CD14-positive monocyte (primary cell): ENCODE measurements around the gene SMYD3. TPM values are rescaled to one million over a fixed set of nuclear protein-coding genes. Genes with fewer than 3 reads are reported as not detected.

ENCODE experiments used
- DNase-seq, 3 donors: peaks; one replicate each; pipeline ENCODE4 v3.0.0-alpha.2; 2011 to 2022
- H2AFZ ChIP-seq: 2 replicates; pipeline ENCODE4 v1.6.0; 2012; ENCODE audit warnings: mild to moderate bottlenecking, low read depth, low read length, inconsistent platforms; ENCODE audit not compliant: insufficient read depth, poor library complexity, severe bottlenecking
- H3K27ac ChIP-seq, 2 donors: 1 replicate in 1 of 2; 2 replicates in 1 of 2; pipeline ENCODE4 v1.5.1; 2012 to 2013; ENCODE audit warnings: low read length in 2 of 2, control low read depth in 1 of 2, inconsistent platforms in 1 of 2, low read depth in 1 of 2, mild to moderate bottlenecking in 1 of 2
- H3K27me3 ChIP-seq, 2 donors: one replicate each; pipeline versions ENCODE4 v1.6.0 to v1.6.1; 2011 to 2013; ENCODE audit warnings: low read length in 2 of 2; ENCODE audit not compliant: control insufficient read depth in 2 of 2, insufficient read depth in 2 of 2
- H3K36me3 ChIP-seq, 2 donors: replicated peaks in 1 of 2; 1 replicate in 1 of 2; 2 replicates in 1 of 2; pipeline versions ENCODE4 v1.5.1 to v1.6.1; 2012 to 2013; ENCODE audit warnings: low read length in 2 of 2, control low read depth in 1 of 2, inconsistent platforms in 1 of 2, mild to moderate bottlenecking in 1 of 2; ENCODE audit not compliant: insufficient read depth in 2 of 2, control insufficient read depth in 1 of 2
- H3K4me1 ChIP-seq, 2 donors: 1 replicate in 1 of 2; 2 replicates in 1 of 2; pipeline versions ENCODE4 v1.5.1 to v1.6.1; 2012 to 2013; ENCODE audit warnings: low read length in 2 of 2, control low read depth in 1 of 2, inconsistent platforms in 1 of 2, mild to moderate bottlenecking in 1 of 2, moderate library complexity in 1 of 2; ENCODE audit not compliant: insufficient read depth in 2 of 2, control insufficient read depth in 1 of 2
- H3K4me2 ChIP-seq: replicated peaks from 2 replicates; pipeline ENCODE3; 2012; ENCODE audit warnings: low read length, moderate library complexity, mild to moderate bottlenecking; ENCODE audit not compliant: poor library complexity, severe bottlenecking; ENCODE audit errors: extremely low read depth
- H3K4me3 ChIP-seq, 3 experiments: fragments of 200-600 bp in 1 of 3; sonication (generic) in 1 of 3; replicated peaks in 1 of 3; 1 replicate in 2 of 3; 2 replicates in 1 of 3; pipeline ENCODE4 v1.5.1; 2011 to 2013; ENCODE audit warnings: low read length in 3 of 3, mild to moderate bottlenecking in 3 of 3, control low read depth in 2 of 3, low read depth in 2 of 3, inconsistent platforms in 1 of 3, moderate library complexity in 1 of 3
- H3K79me2 ChIP-seq: 2 replicates; pipeline ENCODE4 v1.6.0; 2012; ENCODE audit warnings: mild to moderate bottlenecking, control low read depth, inconsistent platforms, low read length, moderate library complexity; ENCODE audit not compliant: insufficient read depth
- H3K9ac ChIP-seq: 2 replicates; pipeline ENCODE4 v1.6.0; 2017; ENCODE audit warnings: low read length, mild to moderate bottlenecking; ENCODE audit not compliant: insufficient read depth, poor library complexity, severe bottlenecking
- H3K9me3 ChIP-seq, 2 donors: replicated peaks in 1 of 2; 1 replicate in 1 of 2; 2 replicates in 1 of 2; pipeline versions ENCODE4 v1.5.1 to v1.6.1; 2012 to 2013; ENCODE audit warnings: low read length in 2 of 2, control low read depth in 1 of 2; ENCODE audit not compliant: control insufficient read depth in 1 of 2, insufficient read depth in 1 of 2
- H4K20me1 ChIP-seq: 2 replicates; pipeline ENCODE4 v1.6.0; 2012; ENCODE audit warnings: mild to moderate bottlenecking, low read length, control low read depth, moderate library complexity; ENCODE audit not compliant: insufficient read depth
- H3K27ac Mint-ChIP-seq, 7 donors: one replicate each; pipeline ENCODE4 v1.8.0; 2020; ENCODE audit warnings: mild to moderate bottlenecking in 7 of 7, mixed read lengths in 7 of 7, moderate library complexity in 6 of 7, inconsistent platforms in 2 of 7
- H3K27me3 Mint-ChIP-seq, 3 donors: one replicate each; pipeline ENCODE4 v1.8.0; 2021 to 2022; ENCODE audit warnings: low read depth in 3 of 3, mild to moderate bottlenecking in 3 of 3, mixed read lengths in 3 of 3, moderate library complexity in 3 of 3, inconsistent platforms in 1 of 3
- H3K36me3 Mint-ChIP-seq, 2 donors: one replicate each; pipeline ENCODE4 v1.8.0; 2020; ENCODE audit warnings: mixed read lengths in 2 of 2, inconsistent platforms in 1 of 2, mild to moderate bottlenecking in 1 of 2
- H3K4me1 Mint-ChIP-seq: one replicate; pipeline ENCODE4 v1.8.0; 2020; ENCODE audit warnings: mild to moderate bottlenecking, mixed read lengths
- H3K4me3 Mint-ChIP-seq, 2 donors: one replicate each; pipeline ENCODE4 v1.8.0; 2020; ENCODE audit warnings: mild to moderate bottlenecking in 2 of 2, mixed read lengths in 2 of 2, moderate library complexity in 1 of 2
- H3K9me3 Mint-ChIP-seq, 7 donors: one replicate each; pipeline ENCODE4 v1.8.0; 2020 to 2022; ENCODE audit warnings: mixed read lengths in 7 of 7, mild to moderate bottlenecking in 6 of 7, moderate library complexity in 6 of 7, inconsistent platforms in 2 of 7
- CTCF ChIP-seq: fragments of 200-600 bp; IDR thresholded peaks from one replicate; pipeline ENCODE4 v1.8.0; 2022; ENCODE audit warnings: antibody characterized with exemption, mild to moderate bottlenecking
- WGBS: methylation state at CpG from one replicate; pipeline ENCODE4 v1.1.5; 2013; ENCODE audit warnings: missing lambda C conversion rate; ENCODE audit not compliant: insufficient coverage; 5-methylcytosine and 5-hydroxymethylcytosine counted together
- intact Hi-C, 2 donors: fragments of 100-400 bp; cut with micrococcal nuclease; formaldehyde crosslinking; loops; one replicate each; pipeline versions ENCODE4 v1.15.0 to v1.15.1; 2023
- polyA plus RNA-seq, 3 donors: library from polyadenylated mRNA; depleted of rRNA in 1 of 3; unstranded in 2 of 3; stranded (reverse) in 1 of 3; fragments of 300-500 nt in 2 of 3; fragments of >200 nt in 1 of 3; fragmentation: Illumina TruSeq in 2 of 3; gene quantifications; 1 replicate in 2 of 3; 2 replicates in 1 of 3; pipeline ENCODE4 v1.2.3, GENCODE V29; 2012 to 2021

Gene SMYD3
- polyA plus RNA-seq, 3 donors: 2.7 to 8.4 (median 4.0) TPM

- H3K4me2 ChIP-seq: no peak overlapping the region
- no peaks in the 10 kb centered on the region for H3K36me3 ChIP-seq
- H3K9me3 Mint-ChIP-seq: peaks cover 2 to 6% (median 5%) of the 10 kb centered on the region in 7 donors
- no peak overlapping the region for H3K27ac Mint-ChIP-seq
- peaks cover 3% of the 10 kb centered on the region for H3K4me1 Mint-ChIP-seq
- intact Hi-C loops: no loop called here
- H3K27me3 ChIP-seq: no peaks in the 10 kb centered on the region
- H3K79me2 ChIP-seq: no peaks in the 10 kb centered on the region
- H3K4me3 ChIP-seq: no peak overlapping the region
- DNase-seq: no peak
- H3K27ac ChIP-seq: no peak overlapping the region
- H3K27me3 Mint-ChIP-seq: no peaks in the 10 kb centered on the region
- TF ChIP-seq CTCF: no peak
- no peaks in the 10 kb centered on the region for H3K4me1 ChIP-seq
- H3K4me3 Mint-ChIP-seq: no peak overlapping the region
- 89% methylated on average over 8 of the region's 12 CpGs for WGBS
- H4K20me1 ChIP-seq: no peaks in the 10 kb centered on the region
- H3K9ac ChIP-seq: no peak overlapping the region
- H3K9me3 ChIP-seq: peaks cover 0 to 2% of the 10 kb centered on the region in 2 donors
- peaks cover 0 to 2% of the 10 kb centered on the region in 2 donors for H3K36me3 Mint-ChIP-seq
- no peak overlapping the region for H2AFZ ChIP-seq
Measured at GRCh38 chr1:245751726-245752470, 755.2 kb downstream of the SMYD3 start.

- 49% methylated on average over 4 of the region's 4 CpGs for WGBS
- Histone ChIP-seq H3K27ac (no peak overlapping the region), H3K4me3 (no peak overlapping the region), H3K9ac (no peak overlapping the region), H2AFZ (no peak overlapping the region), H3K4me1 (no peaks in the 10 kb centered on the region), H3K4me2 (no peak overlapping the region), H3K9me3 (peaks cover 0 to 2% of the 10 kb centered on the region in 2 donors), H4K20me1 (no peaks in the 10 kb centered on the region), H3K36me3 (no peaks in the 10 kb centered on the region), H3K79me2 (no peaks in the 10 kb centered on the region), H3K27me3 (no peaks in the 10 kb centered on the region)
- no peak for TF ChIP-seq CTCF
- intact Hi-C loops: no loop called here
- H3K4me1 Mint-ChIP-seq: peaks cover 3% of the 10 kb centered on the region
- no peak overlapping the region for H3K4me3 Mint-ChIP-seq
- H3K27me3 Mint-ChIP-seq: no peaks in the 10 kb centered on the region
- no peak overlapping the region for H3K27ac Mint-ChIP-seq
- no peak for DNase-seq
- peaks cover 0 to 2% of the 10 kb centered on the region in 2 donors for H3K36me3 Mint-ChIP-seq
- peaks cover 2 to 10% (median 5%) of the 10 kb centered on the region in 7 donors for H3K9me3 Mint-ChIP-seq
Measured at GRCh38 chr1:245751116-245751515, 756.0 kb downstream of the SMYD3 start.
